Activated CD8-positive, alpha-beta T cell treated with anti-CD3 and anti-CD28 coated beads for 36 hours (primary cell): ENCODE measurements around the gene MLYCD. TPM values are rescaled to one million over a fixed set of nuclear protein-coding genes. Genes with fewer than 3 reads are reported as not detected.

ENCODE experiments used
- ATAC-seq: fragments of 200-7000 bp; cut with Tn5 transposase; one replicate; pipeline ENCODE4 v1.10.0; 2021; ENCODE audit warnings: mild to moderate bottlenecking, moderate library complexity
- CTCF ChIA-PET: fragments of 350-600 bp; sonication (Branson Sonifier 250); formaldehyde crosslinking; loops from one replicate; lab custom pipeline; 2021; ENCODE audit warnings: antibody characterized with exemption; lab: Charles Lee
- POLR2A ChIA-PET: fragments of 350-600 bp; sonication (Branson Sonifier 250); formaldehyde crosslinking; loops from one replicate; lab custom pipeline; 2021; ENCODE audit warnings: antibody characterized with exemption; lab: Charles Lee
- DNase-seq: peaks from one replicate; pipeline ENCODE4 v3.0.0-alpha.2; 2020
- H3K27ac Mint-ChIP-seq: one replicate; pipeline ENCODE4 v1.8.0; 2021; ENCODE audit warnings: mild to moderate bottlenecking, mixed read lengths
- H3K27me3 Mint-ChIP-seq: one replicate; pipeline ENCODE4 v1.8.0; 2021; ENCODE audit warnings: mixed read lengths
- H3K36me3 Mint-ChIP-seq: one replicate; pipeline ENCODE4 v1.8.0; 2021; ENCODE audit warnings: low read depth, mixed read lengths
- H3K4me1 Mint-ChIP-seq: one replicate; pipeline ENCODE4 v1.8.0; 2021; ENCODE audit warnings: low read depth, mixed read lengths
- H3K4me3 Mint-ChIP-seq: one replicate; pipeline ENCODE4 v1.8.0; 2021; ENCODE audit warnings: mild to moderate bottlenecking, moderate library complexity, mixed read lengths
- H3K9me3 Mint-ChIP-seq: one replicate; pipeline ENCODE4 v1.8.0; 2021; ENCODE audit warnings: mixed read lengths
- intact Hi-C: fragments of 100-400 bp; cut with micrococcal nuclease; formaldehyde crosslinking; loops from one replicate; pipeline ENCODE4 v1.10.0; 2022
- total RNA-seq, 2 experiments: library from RNA; stranded (reverse); gene quantifications; one replicate each; pipeline ENCODE4 v1.2.3, GENCODE V29; 2021
- TF ChIP-seq, protein P1 (sequence below): fragments of 200-600 bp; IDR thresholded peaks from one replicate; pipeline ENCODE4 v1.8.0; 2022; ENCODE audit warnings: antibody characterized with exemption, mild to moderate bottlenecking

Gene MLYCD
- total RNA-seq, 2 experiments from 2014 or later, result 3.5 to 3.7 TPM

DNA sequence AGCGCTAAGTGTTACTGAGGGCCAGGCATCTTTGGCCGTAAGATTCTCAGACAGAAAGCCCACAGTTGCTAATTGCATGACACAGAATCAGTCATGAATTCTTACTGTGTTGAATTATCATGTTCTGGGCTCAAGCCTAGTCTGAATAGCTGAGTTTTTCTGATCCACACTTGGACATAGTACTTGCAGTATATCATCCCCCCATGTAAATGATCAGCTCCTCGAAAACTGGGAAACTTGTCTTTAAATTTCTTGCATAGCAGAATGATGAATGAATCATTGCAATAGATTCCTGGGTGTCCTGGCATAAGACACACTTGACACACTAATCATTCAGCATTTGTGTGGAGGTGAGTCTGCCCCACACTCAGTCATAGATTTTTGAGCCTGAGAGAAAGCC is 2.2 kb downstream of the MLYCD start:
- TF ChIP-seq, protein P1, sequence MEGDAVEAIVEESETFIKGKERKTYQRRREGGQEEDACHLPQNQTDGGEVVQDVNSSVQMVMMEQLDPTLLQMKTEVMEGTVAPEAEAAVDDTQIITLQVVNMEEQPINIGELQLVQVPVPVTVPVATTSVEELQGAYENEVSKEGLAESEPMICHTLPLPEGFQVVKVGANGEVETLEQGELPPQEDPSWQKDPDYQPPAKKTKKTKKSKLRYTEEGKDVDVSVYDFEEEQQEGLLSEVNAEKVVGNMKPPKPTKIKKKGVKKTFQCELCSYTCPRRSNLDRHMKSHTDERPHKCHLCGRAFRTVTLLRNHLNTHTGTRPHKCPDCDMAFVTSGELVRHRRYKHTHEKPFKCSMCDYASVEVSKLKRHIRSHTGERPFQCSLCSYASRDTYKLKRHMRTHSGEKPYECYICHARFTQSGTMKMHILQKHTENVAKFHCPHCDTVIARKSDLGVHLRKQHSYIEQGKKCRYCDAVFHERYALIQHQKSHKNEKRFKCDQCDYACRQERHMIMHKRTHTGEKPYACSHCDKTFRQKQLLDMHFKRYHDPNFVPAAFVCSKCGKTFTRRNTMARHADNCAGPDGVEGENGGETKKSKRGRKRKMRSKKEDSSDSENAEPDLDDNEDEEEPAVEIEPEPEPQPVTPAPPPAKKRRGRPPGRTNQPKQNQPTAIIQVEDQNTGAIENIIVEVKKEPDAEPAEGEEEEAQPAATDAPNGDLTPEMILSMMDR, result no peak
- no peak overlapping the region for H3K27ac Mint-ChIP-seq
- H3K27me3 Mint-ChIP-seq, result peaks cover under 1% of the 10 kb centered on the region
- no peak overlapping the region for H3K4me3 Mint-ChIP-seq
- H3K36me3 Mint-ChIP-seq, result peaks cover 1% of the 10 kb centered on the region
- ChIA-PET POLR2A (interaction anchor here (1.4 kb wide), 1 partner anchor 9 kb away, joined by 3 read pairs; no protein-coding TSS in a partner anchor), CTCF (interaction anchor here (0.7 to 3.0 kb wide), 2 partner anchors 26 to 74 kb away, joined by 3 to 9 read pairs; no protein-coding TSS in a partner anchor)
- intact Hi-C loops, result no loop called here
- no peaks in the 10 kb centered on the region for H3K9me3 Mint-ChIP-seq
- ATAC-seq, result no peak
- DNase-seq, result no peak
- peaks cover 26% of the 10 kb centered on the region for H3K4me1 Mint-ChIP-seq

DNA sequence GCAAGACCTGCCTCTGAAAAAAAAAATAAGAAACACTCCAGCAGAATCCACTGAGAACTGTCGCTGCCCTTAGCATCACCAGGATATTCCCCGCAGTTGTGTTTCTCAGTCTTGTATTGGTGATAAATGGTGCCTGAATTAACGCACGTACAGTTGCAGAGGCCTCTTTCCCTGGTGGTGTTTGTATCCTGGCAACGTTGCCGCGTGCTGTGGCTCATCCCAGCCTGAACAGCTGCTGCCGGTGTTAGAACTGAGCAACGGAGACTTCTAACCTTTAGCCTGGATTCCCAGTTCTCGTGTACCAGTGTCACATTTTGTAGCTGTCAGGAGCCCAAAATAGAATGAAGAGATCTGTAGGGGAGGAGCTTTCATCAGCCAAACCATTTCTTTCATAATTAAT is 4.8 kb downstream of the MLYCD start:
- Mint-ChIP-seq H3K27ac (no peak overlapping the region), H3K36me3 (peaks cover 5% of the 10 kb centered on the region), H3K9me3 (no peaks in the 10 kb centered on the region), H3K4me3 (no peak overlapping the region), H3K4me1 (peaks cover 22% of the 10 kb centered on the region), H3K27me3 (no peaks in the 10 kb centered on the region)
- ATAC-seq (no peak), DNase-seq (no peak)
- intact Hi-C loops, result no loop called here
- CTCF ChIA-PET, result interaction anchor here (2.2 kb wide), 1 partner anchor 23 kb away, joined by 9 read pairs; no protein-coding TSS in a partner anchor
- TF ChIP-seq, protein P1, result no peak
- POLR2A ChIA-PET, result no interaction called here

DNA sequence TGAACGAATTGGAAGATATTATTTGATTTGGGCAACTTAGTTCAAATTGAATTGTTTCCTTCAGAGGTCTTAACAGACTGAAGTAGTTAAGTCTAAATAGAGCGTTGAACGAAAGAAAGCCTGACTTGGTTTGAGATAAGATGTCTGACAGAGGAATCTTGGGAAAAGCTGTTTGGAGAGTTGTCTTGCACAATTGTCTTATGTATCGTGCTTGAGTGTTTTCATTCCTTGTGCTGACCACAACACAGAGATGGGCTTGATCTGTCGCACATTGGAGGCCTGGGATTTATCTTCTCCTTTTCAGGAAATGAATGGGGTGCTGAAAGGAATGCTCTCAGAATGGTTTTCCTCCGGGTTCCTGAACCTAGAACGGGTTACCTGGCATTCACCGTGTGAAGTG is 7.8 kb downstream of the MLYCD start:
- Mint-ChIP-seq H3K9me3 (no peaks in the 10 kb centered on the region), H3K27ac (no peak overlapping the region), H3K36me3 (peaks cover 8% of the 10 kb centered on the region), H3K27me3 (no peaks in the 10 kb centered on the region), H3K4me3 (no peak overlapping the region), H3K4me1 (peaks cover 9% of the 10 kb centered on the region)
- ChIA-PET POLR2A (no interaction called here), CTCF (no interaction called here)
- intact Hi-C loops, result no loop called here
- DNase-seq, result no peak
- no peak for ATAC-seq
- TF ChIP-seq, protein P1, result no peak

GRCh38 chr16:83907111-83907510 is 8.2 kb downstream of the MLYCD start:
- H3K27ac Mint-ChIP-seq, result no peak overlapping the region
- H3K36me3 Mint-ChIP-seq, result peaks cover 12% of the 10 kb centered on the region
- intact Hi-C loops, result no loop called here
- POLR2A ChIA-PET, result no interaction called here
- CTCF ChIA-PET, result no interaction called here
- DNase-seq (no peak), ATAC-seq (no peak)
- TF ChIP-seq, protein P1, result no peak
- H3K4me1 Mint-ChIP-seq, result peaks cover 6% of the 10 kb centered on the region
- no peaks in the 10 kb centered on the region for H3K9me3 Mint-ChIP-seq
- no peaks in the 10 kb centered on the region for H3K27me3 Mint-ChIP-seq
- H3K4me3 Mint-ChIP-seq, result no peak overlapping the region

- H3K4me1 Mint-ChIP-seq, result peaks cover 3% of the 10 kb centered on the region
Measured at GRCh38 chr16:83907631-83908250, 8.8 kb downstream of the MLYCD start.

More at GRCh38 chr16:83907631-83908250, 8.8 kb downstream of the MLYCD start:
- no peak for DNase-seq
- H3K27ac Mint-ChIP-seq, result no peak overlapping the region
- no peak for ATAC-seq
- ChIA-PET CTCF (no interaction called here), POLR2A (no interaction called here)
- intact Hi-C loops, result no loop called here
- H3K36me3 Mint-ChIP-seq, result peaks cover 14% of the 10 kb centered on the region
- TF ChIP-seq, protein P1, result no peak
- H3K4me3 Mint-ChIP-seq, result no peak overlapping the region
- no peaks in the 10 kb centered on the region for H3K27me3 Mint-ChIP-seq
- H3K9me3 Mint-ChIP-seq, result no peaks in the 10 kb centered on the region
